OCI-LY1 (cell line): Measurements from ENCODE around the gene RABEPK.

Experiments
- H2AFZ ChIP-seq: fragments of 200-600 bp; sonication (generic), shearing (Covaris generic); 2 replicates; pipeline ENCODE4 v1.6.0; 2014; ENCODE audit warnings: antibody characterized with exemption, mild to moderate bottlenecking, low read length
- H3F3A ChIP-seq: fragments of 200-600 bp; sonication (generic), shearing (Covaris generic); 2 replicates; pipeline ENCODE4 v1.6.0; 2014; ENCODE audit warnings: mild to moderate bottlenecking, antibody characterized with exemption, low read length, moderate library complexity; ENCODE audit not compliant: insufficient read depth
- H3K27ac ChIP-seq: fragments of 200-600 bp; sonication (generic); 2 replicates; pipeline ENCODE4 v1.5.1; 2014; ENCODE audit warnings: low read length, mixed run types, mild to moderate bottlenecking, low read depth; ENCODE audit not compliant: poor library complexity, severe bottlenecking
- H3K27me3 ChIP-seq: fragments of 200-600 bp; sonication (generic); 2 replicates; pipeline ENCODE4 v1.6.0; 2014; ENCODE audit warnings: antibody characterized with exemption, mild to moderate bottlenecking, low read length, moderate library complexity; ENCODE audit not compliant: insufficient read depth
- H3K36me3 ChIP-seq: fragments of 200-600 bp; sonication (generic); 2 replicates; pipeline ENCODE4 v1.6.1; 2014; ENCODE audit warnings: mild to moderate bottlenecking, antibody characterized with exemption, low read length, moderate library complexity, mixed read lengths; ENCODE audit not compliant: insufficient read depth
- H3K4me1 ChIP-seq: fragments of 200-600 bp; sonication (generic); 2 replicates; pipeline ENCODE4 v1.5.1; 2014; ENCODE audit warnings: mild to moderate bottlenecking, low read length, moderate library complexity; ENCODE audit not compliant: insufficient read depth, severe bottlenecking
- H3K4me2 ChIP-seq: fragments of 200-600 bp; sonication (generic), shearing (Covaris generic); 2 replicates; pipeline ENCODE4 v1.6.1; 2014; ENCODE audit warnings: low read length
- H3K4me3 ChIP-seq: fragments of 200-600 bp; sonication (generic); 2 replicates; pipeline ENCODE4 v1.5.1; 2014; ENCODE audit warnings: low read length, low read depth, mild to moderate bottlenecking, mixed read lengths; ENCODE audit not compliant: poor library complexity, severe bottlenecking
- H3K79me2 ChIP-seq: fragments of 200-600 bp; shearing (Covaris generic); 2 replicates; pipeline ENCODE4 v1.6.1; 2016; ENCODE audit warnings: mixed run types, low read length, mixed read lengths; ENCODE audit not compliant: insufficient read depth
- H3K9ac ChIP-seq: fragments of 200-600 bp; sonication (generic), shearing (Covaris generic); 2 replicates; pipeline ENCODE4 v1.6.1; 2014; ENCODE audit warnings: mild to moderate bottlenecking, low read length, mixed read lengths
- H3K9me2 ChIP-seq: fragments of 200-600 bp; sonication (generic), shearing (Covaris generic); 2 replicates; pipeline ENCODE4 v1.6.1; 2014; ENCODE audit warnings: low read depth, mild to moderate bottlenecking, low read length, mixed read lengths
- H3K9me3 ChIP-seq: fragments of 200-600 bp; shearing (Covaris generic); 2 replicates; pipeline ENCODE4 v1.6.1; 2014; ENCODE audit warnings: low read length, mixed read lengths
- H4K20me1 ChIP-seq: fragments of 200-600 bp; sonication (generic), shearing (Covaris generic); 2 replicates; pipeline ENCODE4 v1.6.0; 2016; ENCODE audit warnings: mild to moderate bottlenecking, low read length; ENCODE audit not compliant: insufficient read depth
- CTCF ChIP-seq: fragments of 200-600 bp; sonication (generic), shearing (Covaris generic); IDR thresholded peaks from 2 replicates; pipeline ENCODE4 v1.5.1; 2017; ENCODE audit warnings: mild to moderate bottlenecking, antibody characterized with exemption, low read length, moderate library complexity, mixed read lengths
- EZH2 ChIP-seq: fragments of 200-600 bp; sonication (generic), shearing (Covaris generic); IDR thresholded peaks from 2 replicates; pipeline ENCODE4 v1.8.0; 2017; ENCODE audit warnings: borderline replicate concordance, mixed run types, mild to moderate bottlenecking, antibody characterized with exemption, low read length, moderate library complexity, mixed read lengths

The RABEPK gene

GRCh38 chr9:125271081-125271480 is 70.7 kb downstream of the RABEPK start:
- no peak overlapping the region for H3K4me3 ChIP-seq
- no peak overlapping the region for H2AFZ ChIP-seq
- H3K4me2 ChIP-seq = no peak overlapping the region
- H3K9ac ChIP-seq = no peak overlapping the region
- peaks cover 80% of the 10 kb centered on the region for H3K79me2 ChIP-seq
- no peaks in the 10 kb centered on the region for H3K27me3 ChIP-seq
- H3F3A ChIP-seq = no peaks in the 10 kb centered on the region
- H3K9me3 ChIP-seq = no peaks in the 10 kb centered on the region
- TF ChIP-seq CTCF (no peak), EZH2 (no peak)
- H3K27ac ChIP-seq = no peak overlapping the region
- H3K4me1 ChIP-seq = peaks cover 14% of the 10 kb centered on the region
- H3K9me2 ChIP-seq = no peaks in the 10 kb centered on the region
- H4K20me1 ChIP-seq = no peaks in the 10 kb centered on the region
- peaks cover 13% of the 10 kb centered on the region for H3K36me3 ChIP-seq

DNA sequence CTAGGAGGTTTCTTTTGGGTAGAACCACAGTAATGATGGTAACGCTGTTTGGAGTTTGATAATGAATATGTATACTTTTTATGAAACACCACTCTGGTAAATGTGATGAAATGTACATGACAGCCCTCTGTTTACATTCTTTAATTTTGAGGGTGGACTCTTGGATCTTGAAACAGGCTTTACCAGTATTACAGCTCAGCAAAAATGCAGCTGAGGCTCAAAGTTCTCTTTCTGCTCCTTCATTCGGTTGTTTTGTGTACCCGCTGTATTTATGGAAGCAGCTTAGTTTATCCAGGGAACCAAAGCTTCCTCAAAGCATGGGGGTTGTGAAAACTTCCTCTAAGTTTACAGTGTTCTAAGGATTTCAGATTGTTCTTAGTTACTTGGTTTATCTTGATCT is 72.4 kb downstream of the RABEPK start:
- Histone ChIP-seq H3K9me3 (no peaks in the 10 kb centered on the region), H3K4me3 (no peak overlapping the region), H2AFZ (no peak overlapping the region), H3K27me3 (no peaks in the 10 kb centered on the region), H3K4me1 (peaks cover 14% of the 10 kb centered on the region), H3K79me2 (peaks cover 87% of the 10 kb centered on the region), H3F3A (no peaks in the 10 kb centered on the region), H3K9me2 (no peaks in the 10 kb centered on the region), H3K36me3 (peaks cover 8% of the 10 kb centered on the region), H3K9ac (no peak overlapping the region), H3K27ac (no peak overlapping the region), H3K4me2 (no peak overlapping the region), H4K20me1 (no peaks in the 10 kb centered on the region)
- TF ChIP-seq EZH2 (no peak), CTCF (no peak)

DNA sequence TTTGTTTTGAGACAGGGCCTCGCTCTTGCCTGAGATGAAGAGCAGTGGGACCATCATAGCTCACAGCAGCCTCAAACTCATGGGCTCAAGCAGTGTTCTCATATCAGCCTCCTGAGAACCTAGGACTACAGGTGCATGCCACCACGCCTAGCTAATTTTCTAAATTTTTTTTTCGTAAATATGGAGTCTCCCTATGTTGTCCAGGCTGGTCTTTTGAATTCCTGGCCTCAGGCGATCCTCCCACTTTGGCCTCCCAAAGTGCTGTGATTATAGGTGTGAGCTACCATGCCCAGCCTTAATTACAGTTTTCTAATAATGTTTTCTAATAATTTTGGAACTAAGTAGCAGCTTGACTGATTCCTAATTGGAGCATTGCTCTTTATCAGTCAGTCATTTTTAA is 76.4 kb downstream of the RABEPK start:
- Histone ChIP-seq H3K4me3 (no peak overlapping the region), H3K9ac (no peak overlapping the region), H3K27ac (no peak overlapping the region), H2AFZ (no peak overlapping the region), H3K27me3 (no peaks in the 10 kb centered on the region), H3K4me1 (no peaks in the 10 kb centered on the region), H3K4me2 (no peak overlapping the region), H3F3A (no peaks in the 10 kb centered on the region), H3K79me2 (peaks cover 76% of the 10 kb centered on the region), H3K9me3 (no peaks in the 10 kb centered on the region), H3K9me2 (no peaks in the 10 kb centered on the region), H4K20me1 (no peaks in the 10 kb centered on the region), H3K36me3 (peaks cover 6% of the 10 kb centered on the region; the same call in 1 of the 2 replicates)
- TF ChIP-seq CTCF (no peak), EZH2 (no peak)
